22Rv1 (cell line): ENCODE measurements around the gene RAD54L.

Experiments
- H3K27ac ChIP-seq: fragments of 450-650 bp; 2 replicates; pipeline ENCODE4 v1.5.1; 2017
- ZFX ChIP-seq: fragments of 450-650 bp; IDR thresholded peaks from 2 replicates; pipeline ENCODE4 v1.6.1; 2017; ENCODE audit warnings: antibody characterized with exemption, borderline replicate concordance
- TF ChIP-seq, protein P1 (sequence below): fragments of 450-650 bp; IDR thresholded peaks from 2 replicates; pipeline ENCODE4 v1.5.1; 2017; ENCODE audit warnings: mild to moderate bottlenecking

The RAD54L gene

DNA sequence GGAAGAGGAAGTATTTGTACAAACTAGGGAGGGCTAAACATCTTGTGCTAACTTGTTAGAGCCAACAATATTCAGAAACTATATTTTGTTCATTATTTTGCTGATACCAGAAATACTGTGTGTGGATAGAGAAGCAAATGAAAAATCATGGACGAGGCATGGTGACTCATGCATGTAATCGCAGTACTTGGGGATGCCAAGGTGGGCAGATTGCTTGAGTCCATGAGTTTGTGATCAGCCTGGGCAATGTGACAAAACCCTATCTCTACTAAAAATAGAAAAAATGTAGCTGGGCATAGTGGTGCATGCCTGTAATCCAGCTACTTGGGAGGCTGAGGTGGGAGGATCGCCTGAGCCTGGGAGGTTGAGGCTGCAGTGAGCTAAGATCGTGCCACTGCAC, 42.4 kb downstream of the RAD54L start:
- H3K27ac ChIP-seq, result peak overlapping the region; percentile 10; the same call in 1 of the 2 replicates
- TF ChIP-seq, protein P1, sequence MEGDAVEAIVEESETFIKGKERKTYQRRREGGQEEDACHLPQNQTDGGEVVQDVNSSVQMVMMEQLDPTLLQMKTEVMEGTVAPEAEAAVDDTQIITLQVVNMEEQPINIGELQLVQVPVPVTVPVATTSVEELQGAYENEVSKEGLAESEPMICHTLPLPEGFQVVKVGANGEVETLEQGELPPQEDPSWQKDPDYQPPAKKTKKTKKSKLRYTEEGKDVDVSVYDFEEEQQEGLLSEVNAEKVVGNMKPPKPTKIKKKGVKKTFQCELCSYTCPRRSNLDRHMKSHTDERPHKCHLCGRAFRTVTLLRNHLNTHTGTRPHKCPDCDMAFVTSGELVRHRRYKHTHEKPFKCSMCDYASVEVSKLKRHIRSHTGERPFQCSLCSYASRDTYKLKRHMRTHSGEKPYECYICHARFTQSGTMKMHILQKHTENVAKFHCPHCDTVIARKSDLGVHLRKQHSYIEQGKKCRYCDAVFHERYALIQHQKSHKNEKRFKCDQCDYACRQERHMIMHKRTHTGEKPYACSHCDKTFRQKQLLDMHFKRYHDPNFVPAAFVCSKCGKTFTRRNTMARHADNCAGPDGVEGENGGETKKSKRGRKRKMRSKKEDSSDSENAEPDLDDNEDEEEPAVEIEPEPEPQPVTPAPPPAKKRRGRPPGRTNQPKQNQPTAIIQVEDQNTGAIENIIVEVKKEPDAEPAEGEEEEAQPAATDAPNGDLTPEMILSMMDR, result no peak
- TF ChIP-seq ZFX, result no peak

DNA sequence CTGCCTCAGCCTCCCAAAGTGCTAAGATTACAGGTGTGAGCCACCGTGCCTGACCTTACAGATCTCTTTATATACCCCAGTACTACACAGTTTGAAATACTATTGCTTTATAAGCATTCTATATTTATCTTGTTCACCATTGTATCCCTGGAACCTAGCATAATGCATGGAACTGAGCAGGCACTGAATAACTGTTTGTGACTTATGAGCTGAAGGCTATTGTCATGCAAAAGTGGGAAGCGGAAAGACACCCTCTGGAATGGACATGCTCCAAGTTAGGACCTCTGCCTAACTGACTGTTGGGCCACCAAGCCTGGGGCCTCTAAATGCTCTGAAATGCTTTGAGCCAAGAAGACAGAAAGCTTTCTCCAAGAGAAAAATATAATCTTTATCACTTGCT, 47.7 kb downstream of the RAD54L start:
- TF ChIP-seq, protein P1, result no peak
- TF ChIP-seq ZFX, result no peak
- H3K27ac ChIP-seq, result no peak overlapping the region

DNA sequence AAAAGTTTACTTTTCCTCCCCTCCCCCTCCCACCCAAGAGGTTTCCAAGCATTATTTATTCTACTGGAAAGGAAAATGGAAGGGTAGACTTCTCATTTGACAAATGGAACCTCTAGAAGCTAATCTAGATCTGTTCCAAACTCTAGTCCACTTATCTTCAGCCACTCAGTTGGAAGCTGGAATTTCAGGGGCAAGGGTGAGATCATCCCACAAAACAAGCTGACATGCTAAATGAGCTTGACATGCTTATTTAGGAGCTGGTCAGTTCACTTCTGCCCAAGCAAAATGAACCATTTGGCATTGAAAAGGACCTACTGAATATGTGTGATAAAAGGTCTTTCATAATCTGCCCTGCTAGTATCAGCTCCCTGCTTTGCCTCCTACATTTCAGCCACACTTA, 50.8 kb downstream of the RAD54L start:
- H3K27ac ChIP-seq, result peak overlapping the region; percentile 94; the same call in 1 of the 2 replicates
- TF ChIP-seq ZFX, result no peak
- TF ChIP-seq, protein P1, result no peak

DNA sequence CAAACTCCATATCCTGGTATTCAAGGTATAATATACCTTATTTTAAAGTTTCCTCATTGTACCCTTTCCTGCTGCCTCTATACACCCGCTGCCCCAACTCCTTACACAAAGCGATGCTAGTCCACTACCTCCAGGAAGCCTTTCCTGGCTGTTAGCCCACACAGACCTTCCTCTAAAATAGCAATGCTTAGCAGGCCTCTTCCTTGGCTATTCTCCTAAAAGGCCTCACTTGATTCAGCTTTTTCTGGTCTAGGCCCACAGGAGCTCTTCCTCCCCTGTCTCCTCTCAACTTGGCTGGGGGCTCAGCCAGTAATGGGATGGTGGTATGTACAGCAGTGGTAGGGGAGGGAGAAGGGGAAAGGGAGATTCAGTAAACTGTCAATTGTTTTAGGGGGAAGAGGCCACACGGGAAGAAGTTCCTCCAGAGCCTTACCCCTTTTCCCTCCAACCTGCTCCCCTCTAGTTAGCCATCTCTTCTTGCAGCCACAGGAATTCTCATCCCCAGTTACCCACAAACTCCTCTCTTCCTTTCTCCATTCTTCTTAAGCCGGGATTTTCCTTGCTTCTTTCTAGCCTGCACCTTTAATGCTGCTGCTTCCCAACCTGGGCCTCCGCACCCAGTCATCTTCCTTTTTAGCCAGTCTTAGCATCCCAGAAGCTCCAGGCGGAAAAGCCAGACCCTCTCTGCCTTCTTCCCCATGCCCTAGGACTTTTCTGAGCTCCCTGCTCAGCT, 53.3 kb downstream of the RAD54L start:
- H3K27ac ChIP-seq, result peak overlapping the region; percentile 94
- TF ChIP-seq, protein P1, result no peak
- no peak for TF ChIP-seq ZFX

DNA sequence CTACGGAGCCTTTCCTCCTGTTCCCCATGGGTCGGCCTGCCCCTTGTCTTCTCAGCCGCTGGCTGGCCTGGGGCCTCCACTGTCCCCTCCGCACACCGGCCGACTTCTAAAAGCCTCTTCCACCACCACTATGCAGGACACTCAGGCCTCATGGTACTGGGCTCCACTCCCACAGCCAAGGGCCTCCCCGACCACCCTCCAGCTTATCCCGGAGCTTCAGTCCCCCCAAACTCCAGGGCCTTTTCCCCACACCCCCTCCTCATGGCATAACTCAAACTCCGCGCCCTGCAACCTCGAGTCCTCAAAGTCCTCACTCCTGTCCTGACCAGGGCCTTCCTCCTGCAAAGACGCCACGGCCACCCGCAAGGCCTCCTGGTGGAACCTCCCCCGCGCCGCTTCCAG, 53.8 kb downstream of the RAD54L start:
- peak overlapping the region; percentile 94 for H3K27ac ChIP-seq
- no peak for TF ChIP-seq ZFX
- TF ChIP-seq, protein P1, result no peak

DNA sequence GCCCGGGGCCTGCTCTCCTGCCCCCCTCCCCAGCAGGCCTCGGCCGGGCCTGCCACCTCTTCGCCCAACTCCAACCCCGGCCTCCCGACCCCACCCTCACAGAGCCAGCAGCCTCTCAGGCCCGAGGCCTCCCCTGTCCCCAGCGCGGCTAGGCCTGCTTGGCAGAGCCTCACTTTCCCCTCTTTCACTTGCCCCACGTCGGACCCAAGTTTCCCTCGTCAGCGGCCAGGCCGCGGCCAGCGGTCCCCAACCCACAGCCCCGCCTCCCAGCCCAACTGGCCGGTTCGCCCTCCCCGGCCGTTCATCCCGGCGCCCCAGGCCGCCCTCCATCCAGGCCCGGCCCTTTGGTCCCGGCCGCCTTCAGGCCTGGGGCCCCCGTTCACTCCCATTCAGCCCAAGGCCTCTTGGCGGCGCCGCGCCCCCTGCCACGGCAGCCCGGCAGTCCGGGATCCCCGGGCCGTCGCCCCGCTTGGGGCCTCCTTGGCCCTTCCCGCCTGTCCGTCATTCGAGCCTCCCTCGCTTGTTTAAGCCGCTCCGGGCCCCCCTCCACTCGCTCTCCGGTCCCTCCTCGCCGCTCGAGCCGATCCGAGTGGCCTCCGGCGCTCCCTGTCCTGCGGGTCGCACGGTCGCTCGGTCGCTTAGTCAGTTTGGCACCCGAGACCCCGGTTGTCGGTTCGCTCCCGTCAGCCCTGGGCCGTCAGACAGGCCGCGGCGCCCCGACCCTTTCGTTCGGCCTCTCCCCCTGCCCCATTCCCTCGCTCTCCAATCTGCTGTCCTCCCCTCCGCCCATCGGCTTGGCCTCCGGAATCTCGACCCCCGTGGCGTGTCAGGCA, 54.5 kb downstream of the RAD54L start:
- 0 out of 2 replicates have a peak, but pooled peaks have one; percentile 66 for TF ChIP-seq ZFX
- TF ChIP-seq, protein P1, result peak; percentile 29
- peak overlapping the region; percentile 94 for H3K27ac ChIP-seq

DNA sequence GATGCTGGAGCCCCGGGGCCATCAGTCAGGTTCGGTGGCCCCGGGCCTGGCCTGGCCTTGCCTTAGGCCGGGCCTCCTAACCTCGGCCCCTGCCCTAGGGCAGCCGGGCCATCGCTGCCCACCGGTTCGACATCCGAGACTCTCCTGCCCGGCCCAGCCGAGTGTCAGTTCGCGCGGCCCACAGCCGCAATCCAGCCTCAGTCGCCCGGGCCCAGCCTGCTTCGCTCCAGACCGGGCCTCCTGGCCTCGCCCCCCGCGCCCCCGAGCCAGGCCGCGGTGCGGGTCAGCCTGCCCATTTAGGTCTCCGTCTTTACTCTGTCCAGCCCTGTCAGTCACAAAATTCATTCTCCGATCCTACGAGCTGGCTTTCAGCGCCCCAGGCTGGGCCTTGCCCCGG, 55.1 kb downstream of the RAD54L start:
- H3K27ac ChIP-seq, result peak overlapping the region; percentile 94
- TF ChIP-seq, protein P1, result no peak
- TF ChIP-seq ZFX, result no peak
